Neuronal stem cell (in vitro differentiated cells): ENCODE results near the gene FBXL19.
"Not testable (repeated sequence)": the region's sequence is repeated elsewhere in the genome, so short reads cannot be mapped to it uniquely, and the experiment has no call there.

Source experiments
- DNase-seq: peaks from one replicate; pipeline ENCODE4 v3.0.0-alpha.2; 2013; ENCODE audit warnings: low spot score
- H2AFZ ChIP-seq: one replicate; pipeline ENCODE4 v1.6.1; 2013; ENCODE audit warnings: mild to moderate bottlenecking, low read length, inconsistent platforms
- H2AK5ac ChIP-seq: 2 replicates; pipeline ENCODE4 v1.6.1; 2013; ENCODE audit warnings: low read depth, mild to moderate bottlenecking, inconsistent platforms, low read length, moderate library complexity, mixed read lengths
- H2BK120ac ChIP-seq: 2 replicates; pipeline ENCODE4 v1.6.1; 2013; ENCODE audit warnings: low read depth, mild to moderate bottlenecking, inconsistent platforms, low read length, moderate library complexity, mixed read lengths
- H2BK12ac ChIP-seq: one replicate; pipeline ENCODE4 v1.6.1; 2013; ENCODE audit warnings: low read length, inconsistent platforms
- H2BK15ac ChIP-seq: 2 replicates; pipeline ENCODE4 v1.6.1; 2013; ENCODE audit warnings: mild to moderate bottlenecking, low read length, inconsistent platforms, mixed read lengths
- H2BK5ac ChIP-seq: one replicate; pipeline ENCODE4 v1.6.1; 2013; ENCODE audit warnings: inconsistent platforms, mild to moderate bottlenecking, low read length, moderate library complexity
- H3K14ac ChIP-seq: one replicate; pipeline ENCODE4 v1.6.1; 2013; ENCODE audit warnings: low read length, inconsistent platforms
- H3K18ac ChIP-seq: 2 replicates; pipeline ENCODE4 v1.6.1; 2013; ENCODE audit warnings: low read length, inconsistent platforms
- H3K23ac ChIP-seq: 2 replicates; pipeline ENCODE4 v1.6.1; 2013; ENCODE audit warnings: low read depth, mild to moderate bottlenecking, mixed read lengths, low read length, inconsistent platforms; ENCODE audit not compliant: poor library complexity
- H3K27ac ChIP-seq: replicated peaks from 3 replicates; pipeline ENCODE4 v1.5.1; 2013; ENCODE audit warnings: low read length, inconsistent platforms
- H3K27me3 ChIP-seq, 3 experiments: 2 replicates each; pipeline ENCODE4 v1.6.1; 2013; ENCODE audit warnings: low read length in 3 of 3, mild to moderate bottlenecking in 2 of 3, inconsistent platforms in 1 of 3, low read depth in 1 of 3, mixed read lengths in 1 of 3, moderate library complexity in 1 of 3; ENCODE audit not compliant: control insufficient read depth in 3 of 3, insufficient read depth in 3 of 3
- H3K36me3 ChIP-seq, 2 donors: replicated peaks in 1 of 2; 2 replicates each; pipeline ENCODE4 v1.6.1; 2013; ENCODE audit warnings: low read length in 2 of 2; ENCODE audit not compliant: control insufficient read depth in 2 of 2, insufficient read depth in 2 of 2
- H3K4ac ChIP-seq: 2 replicates; pipeline ENCODE4 v1.6.1; 2013; ENCODE audit warnings: inconsistent platforms, mild to moderate bottlenecking, low read length, moderate library complexity
- H3K4me1 ChIP-seq, 2 donors: 1 replicate in 1 of 2; 2 replicates in 1 of 2; pipeline ENCODE4 v1.6.1; 2013; ENCODE audit warnings: low read length in 2 of 2, low read depth in 1 of 2; ENCODE audit not compliant: control insufficient read depth in 2 of 2, insufficient read depth in 1 of 2
- H3K4me2 ChIP-seq: one replicate; pipeline ENCODE4 v1.6.1; 2013; ENCODE audit warnings: mild to moderate bottlenecking, low read length, inconsistent platforms; ENCODE audit not compliant: insufficient read depth, poor library complexity, severe bottlenecking
- H3K4me3 ChIP-seq, 2 donors: 2 replicates each; pipeline ENCODE4 v1.5.1; 2013; ENCODE audit warnings: low read length in 2 of 2, mild to moderate bottlenecking in 2 of 2, inconsistent platforms in 1 of 2, moderate library complexity in 1 of 2
- H3K79me1 ChIP-seq: one replicate; pipeline ENCODE4 v1.6.1; 2013; ENCODE audit warnings: low read depth, mild to moderate bottlenecking, inconsistent platforms, low read length, moderate library complexity
- H3K9ac ChIP-seq: one replicate; pipeline ENCODE4 v1.6.1; 2013; ENCODE audit warnings: mild to moderate bottlenecking, low read depth, low read length, inconsistent platforms; ENCODE audit not compliant: poor library complexity
- H3K9me3 ChIP-seq, 2 donors: replicated peaks in 1 of 2; 2 replicates each; pipeline versions ENCODE3 to v1.6.1; 2013; ENCODE audit warnings: low read length in 2 of 2, mild to moderate bottlenecking in 2 of 2, inconsistent platforms in 1 of 2, low read depth in 1 of 2, mixed read lengths in 1 of 2, moderate library complexity in 1 of 2; ENCODE audit not compliant: control insufficient read depth in 2 of 2, insufficient read depth in 1 of 2
- H4K8ac ChIP-seq: one replicate; pipeline ENCODE4 v1.6.1; 2013; ENCODE audit warnings: low read depth, mild to moderate bottlenecking, inconsistent platforms, low read length, moderate library complexity
- H4K91ac ChIP-seq: one replicate; pipeline ENCODE4 v1.6.1; 2013; ENCODE audit warnings: low read length, low read depth, mild to moderate bottlenecking, inconsistent platforms; ENCODE audit not compliant: poor library complexity
- WGBS, 2 donors: extraction: QIAGEN DNeasy Blood & Tissue Kit; methylation state at CpG; one replicate each; pipeline ENCODE4 v1.1.7; 2013; ENCODE audit warnings: missing lambda C conversion rate in 2 of 2, mixed read lengths in 1 of 2; ENCODE audit not compliant: insufficient read length in 2 of 2, insufficient replicate concordance in 1 of 2; ENCODE audit errors: extremely low coverage in 2 of 2; 5-methylcytosine and 5-hydroxymethylcytosine counted together

FBXL19 gene

DNA sequence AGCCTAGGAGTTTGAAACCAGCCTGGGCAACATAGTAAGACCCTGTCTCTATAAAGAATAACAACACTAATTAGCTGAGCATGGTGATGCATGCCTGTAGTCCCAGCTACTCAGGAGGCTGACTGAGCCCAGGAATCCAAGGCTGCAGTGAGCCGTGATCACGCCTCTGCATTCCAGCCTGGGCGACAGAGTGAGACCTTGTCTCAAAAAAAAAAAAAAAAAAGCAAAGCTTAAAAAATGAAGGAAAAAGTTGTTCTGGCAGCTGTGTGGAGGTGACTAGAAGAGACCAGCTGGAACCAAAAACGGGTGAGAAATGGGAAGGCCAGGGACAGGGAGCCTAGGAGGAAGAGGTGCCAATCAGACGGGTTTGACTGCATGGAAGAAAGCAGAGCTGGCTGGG is 33.7 kb upstream of the FBXL19 start:
- Histone ChIP-seq H3K27ac (no peak overlapping the region), H3K23ac (no peak overlapping the region), H4K8ac (no peak overlapping the region), H3K27me3 (no peaks in the 10 kb centered on the region), H2AK5ac (no peak overlapping the region), H2BK15ac (no peak overlapping the region), H3K4me3 (no peak overlapping the region), H2BK5ac (no peak overlapping the region), H2AFZ (no peak overlapping the region), H2BK12ac (no peak overlapping the region), H2BK120ac (no peak overlapping the region), H3K9me3 (no peaks in the 10 kb centered on the region), H3K4me2 (no peak overlapping the region), H3K4ac (no peak overlapping the region), H3K14ac (no peak overlapping the region), H3K18ac (no peak overlapping the region), H4K91ac (no peak overlapping the region), H3K9ac (no peak overlapping the region), H3K36me3 (peaks cover 21 to 69% of the 10 kb centered on the region in 2 donors), H3K79me1 (peaks cover 8% of the 10 kb centered on the region), H3K4me1 (peaks cover 10 to 11% of the 10 kb centered on the region in 2 donors)
- DNase-seq, result no peak
- no CpG with 5 or more reads among the region's 5 CpGs for WGBS, 2 donors

DNA sequence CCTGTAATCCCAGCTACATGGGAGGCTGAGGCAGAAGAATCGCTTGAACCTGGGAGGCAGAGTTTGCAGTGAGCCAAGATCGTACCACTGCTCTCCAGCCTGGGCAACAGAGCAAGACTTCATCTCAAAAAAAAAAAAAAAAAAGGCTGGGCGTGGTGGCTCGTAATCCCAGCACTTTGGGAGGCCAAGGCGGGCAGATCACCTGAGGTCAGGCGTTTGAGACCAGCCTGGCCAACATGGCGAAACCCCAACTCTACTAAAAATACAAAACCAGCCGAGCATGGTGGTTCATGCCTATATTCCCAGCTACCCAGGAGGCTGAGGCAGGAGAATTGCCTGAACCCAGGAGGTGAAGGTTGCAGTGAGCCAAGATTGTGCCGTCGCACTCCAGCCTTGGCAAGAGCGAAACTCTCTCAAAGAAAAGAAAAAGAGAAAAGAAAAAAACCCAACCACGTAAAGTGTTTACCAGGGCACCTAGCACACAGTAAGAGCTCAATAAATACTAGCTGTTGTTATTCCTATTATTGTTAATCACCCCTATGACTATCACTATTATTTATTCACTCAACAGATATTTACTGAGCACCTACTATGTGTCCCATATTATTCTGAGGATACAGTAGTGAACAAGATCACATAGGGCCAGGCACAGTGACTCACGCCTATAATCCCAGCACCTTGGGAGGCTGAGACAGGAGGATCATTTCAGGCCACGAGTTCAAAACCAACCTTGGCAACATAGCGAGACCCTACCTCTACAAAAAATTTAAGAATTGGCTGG is 32.1 kb upstream of the FBXL19 start:
- H3K9ac ChIP-seq, H4K8ac ChIP-seq, H2BK12ac ChIP-seq, H3K9me3 ChIP-seq, H3K23ac ChIP-seq, H2AK5ac ChIP-seq, H3K4ac ChIP-seq, H3K27ac ChIP-seq, H3K18ac ChIP-seq, H2AFZ ChIP-seq, H3K14ac ChIP-seq, H3K4me2 ChIP-seq, H2BK120ac ChIP-seq, H3K27me3 ChIP-seq, DNase-seq, H2BK15ac ChIP-seq, H4K91ac ChIP-seq, H2BK5ac ChIP-seq, H3K79me1 ChIP-seq, H3K4me3 ChIP-seq: not testable (repeated sequence)
- Histone ChIP-seq H3K36me3 (peaks cover 11 to 55% of the 10 kb centered on the region in 2 donors), H3K4me1 (peaks cover 16 to 18% of the 10 kb centered on the region in 2 donors)
- WGBS, 2 donors, result no CpG with 5 or more reads among the region's 15 CpGs

DNA sequence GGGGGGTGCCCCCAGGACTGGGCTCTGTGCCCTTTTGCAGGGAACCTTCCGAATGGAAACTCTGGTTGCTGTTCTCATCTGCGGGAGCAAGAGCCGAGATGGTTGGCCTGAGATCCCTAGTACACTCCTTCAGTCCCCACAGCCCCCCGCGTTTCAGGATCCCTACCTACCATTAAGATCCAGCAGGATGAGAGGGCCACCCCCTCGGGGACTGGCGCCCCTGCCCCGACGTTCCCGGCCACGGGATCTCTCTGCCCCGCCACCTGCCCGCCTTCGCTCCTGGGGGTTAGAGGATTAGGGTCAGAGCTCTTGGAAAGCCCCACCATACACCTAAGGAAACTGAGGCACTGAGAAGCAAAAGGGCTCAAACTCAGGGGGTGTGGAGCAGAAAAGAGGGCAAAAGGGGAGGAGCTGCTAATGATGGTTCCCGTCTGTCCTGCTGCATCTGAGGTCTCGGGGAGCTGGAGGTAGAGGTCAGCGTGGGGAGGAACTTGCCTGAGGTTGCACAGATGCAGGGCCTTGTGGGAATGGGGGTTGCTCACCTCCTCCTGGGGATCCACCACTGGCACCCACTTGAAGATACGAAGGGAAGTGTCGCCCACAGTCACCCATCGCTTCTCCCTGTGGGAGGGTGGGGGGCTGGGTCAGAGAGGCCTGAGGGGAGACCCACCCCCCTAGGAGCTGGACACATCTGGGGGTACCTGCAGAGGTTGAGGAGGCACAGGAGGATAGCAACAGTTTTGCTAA is 30.5 kb upstream of the FBXL19 start:
- peak overlapping the region; percentile 77 for H3K18ac ChIP-seq
- no peaks in the 10 kb centered on the region for H3K9me3 ChIP-seq
- WGBS, 2 donors, result no CpG with 5 or more reads among the region's 20 CpGs
- peaks cover 9 to 42% of the 10 kb centered on the region in 2 donors for H3K36me3 ChIP-seq
- H3K27me3 ChIP-seq, result no peaks in the 10 kb centered on the region
- H3K4ac ChIP-seq, result no peak overlapping the region
- H2AFZ ChIP-seq, result no peak overlapping the region
- H2AK5ac ChIP-seq, result peak overlapping the region; percentile 85
- no peak overlapping the region for H2BK5ac ChIP-seq
- H3K4me1 ChIP-seq, result peaks cover 16 to 20% of the 10 kb centered on the region in 2 donors
- no peak overlapping the region for H3K27ac ChIP-seq
- H4K91ac ChIP-seq, result no peak overlapping the region
- H3K23ac ChIP-seq, result peak overlapping the region; percentile 82
- H3K4me2 ChIP-seq, result peak overlapping the region; percentile 84
- H4K8ac ChIP-seq, result no peak overlapping the region
- H3K9ac ChIP-seq, result peak overlapping the region; percentile 98
- no peak overlapping the region for H2BK12ac ChIP-seq
- DNase-seq, result no peak
- H3K14ac ChIP-seq, result peak overlapping the region; percentile 47
- peaks cover 6% of the 10 kb centered on the region for H3K79me1 ChIP-seq
- peak overlapping the region; percentile 52 for H2BK15ac ChIP-seq
- no peak overlapping the region for H2BK120ac ChIP-seq
- H3K4me3 ChIP-seq, result peak overlapping the region; percentile 87 to 93

DNA sequence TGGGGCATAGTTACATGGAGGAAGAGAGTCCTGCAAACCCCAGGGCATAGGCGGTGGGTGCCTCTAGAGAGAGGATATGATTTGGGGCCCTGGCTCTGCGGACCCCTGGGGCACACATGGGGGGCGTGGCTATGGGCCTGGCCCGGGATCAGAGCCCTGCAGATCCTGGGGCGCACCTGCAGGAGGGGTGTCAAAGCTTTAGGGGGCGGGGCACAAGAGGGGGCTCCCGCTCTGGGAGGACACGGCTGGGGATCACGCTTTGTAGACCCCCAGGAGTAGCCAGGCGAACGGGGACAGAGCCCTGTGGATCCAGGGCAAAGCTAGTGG is 30.0 kb upstream of the FBXL19 start:
- Histone ChIP-seq H3K9me3 (no peaks in the 10 kb centered on the region), H2BK120ac (peak overlapping the region; percentile 85), H3K36me3 (peaks cover 9 to 38% of the 10 kb centered on the region in 2 donors), H3K18ac (peak overlapping the region; percentile 97), H3K23ac (peak overlapping the region; percentile 82), H3K4me1 (peaks cover 16 to 20% of the 10 kb centered on the region in 2 donors), H4K8ac (no peak overlapping the region), H3K27ac (peak overlapping the region; percentile 31), H3K4ac (peak overlapping the region; percentile 39), H2AK5ac (peak overlapping the region; percentile 85), H3K27me3 (no peaks in the 10 kb centered on the region), H2BK12ac (no peak overlapping the region), H4K91ac (no peak overlapping the region), H3K4me3 (peak overlapping the region; percentile 87 to 93), H3K79me1 (peaks cover 6% of the 10 kb centered on the region), H2AFZ (peak overlapping the region; percentile 93), H2BK5ac (no peak overlapping the region), H3K14ac (peak overlapping the region; percentile 77), H2BK15ac (peak overlapping the region; percentile 52), H3K4me2 (peak overlapping the region; percentile 84), H3K9ac (peak overlapping the region; percentile 98)
- no CpG with 5 or more reads among the region's 11 CpGs for WGBS, 2 donors
- no peak for DNase-seq
